Stimulated activated CD4-positive, alpha-beta T cell treated with anti-CD3 and anti-CD28 coated beads, TNF-alpha, amount 100 ng/mL, for 48 hours (primary cell): ENCODE data around the gene MBOAT2.

Experiments
- DNase-seq, 3 donors: peaks; one replicate each; pipeline ENCODE4 v3.0.0-alpha.2; 2020; ENCODE audit warnings: low read depth in 3 of 3

The MBOAT2 gene

GRCh38 chr2:8821276-8822217 is 181.9 kb downstream of the MBOAT2 start:
- no peak for DNase-seq

- no peak for DNase-seq
Observed at GRCh38 chr2:8819948-8820347, 183.5 kb downstream of the MBOAT2 start.

DNA sequence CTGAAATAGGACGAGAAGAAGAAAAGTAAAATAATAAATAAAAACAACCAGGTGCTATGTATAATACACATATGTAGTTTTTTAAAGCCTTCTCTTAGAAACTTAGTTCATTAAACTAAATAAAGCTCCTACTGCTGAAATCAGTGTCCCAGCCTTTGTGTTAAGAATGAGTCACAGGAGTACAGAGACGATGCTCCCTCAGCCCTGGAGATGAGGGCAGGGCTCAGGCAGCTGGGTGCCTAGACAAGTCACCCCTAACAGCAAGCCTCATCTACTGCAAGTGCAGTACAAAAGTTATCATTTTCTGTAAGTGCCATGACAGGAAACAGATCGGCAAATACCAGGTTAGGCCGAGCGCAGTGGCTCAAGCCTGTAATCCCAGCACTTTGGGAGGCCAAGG is 184.3 kb downstream of the MBOAT2 start:
- DNase-seq: no peak

- no peak for DNase-seq
Observed at GRCh38 chr2:8817221-8817620, 186.3 kb downstream of the MBOAT2 start.

- DNase-seq: no peak
Observed at GRCh38 chr2:8806885-8807704, 196.4 kb downstream of the MBOAT2 start.

DNA sequence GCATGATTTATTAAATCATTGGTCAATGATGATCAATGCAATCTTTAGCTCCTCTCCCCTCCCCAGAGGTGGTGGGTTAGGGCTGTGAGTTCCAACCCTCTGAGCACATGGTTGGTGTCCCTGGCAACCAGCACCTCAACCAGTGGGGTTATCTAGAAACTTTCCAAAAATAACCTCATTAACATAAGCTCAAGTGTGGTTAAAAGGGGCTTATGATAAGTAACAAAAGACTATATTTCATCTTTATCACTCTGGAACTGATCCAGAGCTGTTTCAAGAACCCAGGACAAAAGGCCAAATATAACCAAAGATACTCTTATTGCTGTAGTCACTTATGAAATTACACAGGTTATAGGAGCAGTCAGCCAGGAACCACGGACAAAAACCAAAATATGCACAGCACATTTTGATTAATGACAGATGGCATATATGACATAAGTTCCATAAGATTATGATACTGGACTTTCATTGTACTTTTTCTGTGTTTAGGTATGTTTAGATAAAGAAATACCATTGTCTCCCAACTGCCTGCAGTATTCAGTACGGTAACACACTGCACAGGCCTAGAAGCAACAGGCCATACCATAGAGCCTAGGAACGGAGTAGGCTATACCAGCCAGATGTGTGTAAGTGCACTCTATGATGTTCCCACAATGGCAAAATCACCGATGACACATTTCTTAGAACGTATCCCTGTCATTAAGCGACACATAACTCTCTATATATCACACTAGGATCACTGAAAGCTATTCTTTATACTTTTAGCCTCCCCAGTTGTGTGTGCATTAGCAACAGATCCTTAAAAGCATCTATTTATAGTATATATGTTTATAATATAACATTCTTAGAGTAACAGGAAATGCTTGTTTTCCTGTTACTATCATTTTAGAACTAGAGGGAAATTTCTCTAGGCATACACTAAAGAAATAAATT is 197.9 kb downstream of the MBOAT2 start:
- DNase-seq: no peak

- DNase-seq: peak; percentile 6 to 34 (median 28)
Observed at GRCh38 chr2:8803658-8804379, 199.7 kb downstream of the MBOAT2 start.

DNA sequence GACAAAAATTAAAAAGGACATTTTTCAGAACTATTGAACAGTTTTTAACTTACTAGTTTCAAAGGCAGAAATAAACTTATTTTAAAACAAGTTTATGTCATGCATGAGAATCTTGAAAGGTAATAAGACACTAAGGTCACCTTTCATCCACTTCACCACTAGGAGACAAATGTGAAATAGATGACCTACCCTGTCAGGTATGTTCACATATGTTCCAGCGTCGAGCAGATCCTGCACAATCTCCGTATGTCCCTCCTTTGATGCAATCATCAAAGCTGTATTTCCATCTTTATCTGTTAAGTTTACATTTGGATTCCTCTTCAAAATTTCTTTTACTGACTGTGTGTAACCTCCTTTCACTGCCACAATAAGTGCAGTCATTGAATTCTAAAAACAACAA is 200.7 kb downstream of the MBOAT2 start:
- no peak for DNase-seq
